ENCODE results near the gene EHMT1. TPM values are rescaled to one million over a fixed set of nuclear protein-coding genes. Genes with fewer than 3 reads are reported as not detected.

EHMT1 gene
- total RNA-seq, 6 experiments from 2014 or later: 26.8 to 51.9 (median 36.7) TPM

DNA sequence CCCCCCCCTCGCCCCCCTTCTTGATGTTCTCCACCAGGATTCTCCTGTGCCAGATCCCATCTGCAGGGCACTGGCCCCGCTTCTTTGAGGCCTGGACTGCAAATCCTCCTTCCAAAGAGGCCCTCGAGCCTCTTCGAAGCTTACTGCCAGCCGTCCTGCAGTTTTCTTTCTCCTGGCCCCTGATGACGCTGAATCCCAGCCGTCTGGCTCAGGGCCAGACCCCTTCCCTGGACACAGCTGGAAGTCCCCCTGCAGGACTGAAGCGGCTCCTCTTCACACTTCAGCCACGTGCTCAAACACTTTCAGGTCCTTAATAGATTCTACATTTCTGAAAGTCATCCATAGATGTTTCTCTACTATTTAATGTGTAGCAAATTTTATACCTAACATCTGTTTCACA, 121.5 kb downstream of the EHMT1 start:
- DNase-seq (no peak), ATAC-seq (no peak)
- 81% methylated on average over 9 of the region's 9 CpGs for WGBS (ENCODE audit: insufficient coverage, low coverage, low lambda C conversion rate, missing lambda C conversion rate)
- H3K4me3 ChIP-seq: no peak overlapping the region
- peaks cover 0 to 13% (median under 1%) of the 10 kb centered on the region in 4 donors for H3K4me1 ChIP-seq
- H3K27ac ChIP-seq: no peak overlapping the region
- peaks cover 0 to 11% (median 8%) of the 10 kb centered on the region in 4 donors for H3K36me3 ChIP-seq
- intact Hi-C loops (cut with DNase I): no loop called here
- TF ChIP-seq CTCF (IDR thresholded peaks at IDR 0.05): no peak
- no peak for TF ChIP-seq POLR2A (IDR thresholded peaks at IDR 0.05)
- H3K9me3 ChIP-seq: no peaks in the 10 kb centered on the region
- H3K27me3 ChIP-seq: no peaks in the 10 kb centered on the region

DNA sequence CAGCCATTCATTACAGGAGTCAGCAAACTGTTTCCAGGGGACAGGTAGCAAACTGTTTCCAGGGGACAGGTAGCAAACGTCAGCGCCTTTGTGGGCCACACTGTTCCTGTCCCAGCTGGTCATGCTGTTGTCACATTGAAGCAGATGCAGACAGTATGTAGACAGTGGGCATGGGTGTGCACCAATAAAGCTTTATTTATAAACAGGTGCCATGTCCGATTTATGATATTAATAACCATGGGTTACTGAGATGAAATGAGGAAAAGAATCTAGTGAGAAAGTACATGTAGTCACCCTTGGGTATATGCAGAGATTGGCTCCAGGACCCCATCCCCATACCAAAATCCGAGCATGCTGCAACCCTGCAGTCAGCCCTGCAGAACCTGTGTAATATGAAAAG, 122.5 kb downstream of the EHMT1 start:
- TF ChIP-seq CTCF (IDR thresholded peaks at IDR 0.05): no peak
- no peak for TF ChIP-seq POLR2A (IDR thresholded peaks at IDR 0.05)
- H3K36me3 ChIP-seq: peaks cover 0 to 14% (median 9%) of the 10 kb centered on the region in 4 donors
- 90% methylated on average over 4 of the region's 4 CpGs for WGBS (ENCODE audit: insufficient coverage, low coverage, low lambda C conversion rate, missing lambda C conversion rate)

GRCh38 chr9:137742698-137743097, 123.9 kb downstream of the EHMT1 start:
- Histone ChIP-seq H3K9me3 (no peaks in the 10 kb centered on the region), H3K4me1 (peaks cover 0 to 24% (median 2%) of the 10 kb centered on the region in 4 donors), H3K27ac (no peak overlapping the region), H3K4me3 (no peak overlapping the region), H3K27me3 (no peaks in the 10 kb centered on the region), H3K36me3 (peaks cover 0 to 14% (median 9%) of the 10 kb centered on the region in 4 donors)
- WGBS (ENCODE audit: insufficient coverage, low coverage, low lambda C conversion rate, missing lambda C conversion rate): 73% methylated on average over 2 of the region's 7 CpGs
- DNase-seq (no peak), ATAC-seq (no peak)
- intact Hi-C loops (cut with DNase I): no loop called here
- TF ChIP-seq POLR2A (IDR thresholded peaks at IDR 0.05): no peak
- no peak for TF ChIP-seq CTCF (IDR thresholded peaks at IDR 0.05)

More for the DNA sequence above, 122.5 kb downstream of the EHMT1 start:
- H3K4me3 ChIP-seq: no peak overlapping the region
- no peaks in the 10 kb centered on the region for H3K9me3 ChIP-seq
- intact Hi-C loops (cut with DNase I): no loop called here
- no peak for ATAC-seq
- no peak for DNase-seq
- no peak overlapping the region for H3K27ac ChIP-seq
- no peaks in the 10 kb centered on the region for H3K27me3 ChIP-seq
- peaks cover 0 to 23% (median 2%) of the 10 kb centered on the region in 4 donors for H3K4me1 ChIP-seq

DNA sequence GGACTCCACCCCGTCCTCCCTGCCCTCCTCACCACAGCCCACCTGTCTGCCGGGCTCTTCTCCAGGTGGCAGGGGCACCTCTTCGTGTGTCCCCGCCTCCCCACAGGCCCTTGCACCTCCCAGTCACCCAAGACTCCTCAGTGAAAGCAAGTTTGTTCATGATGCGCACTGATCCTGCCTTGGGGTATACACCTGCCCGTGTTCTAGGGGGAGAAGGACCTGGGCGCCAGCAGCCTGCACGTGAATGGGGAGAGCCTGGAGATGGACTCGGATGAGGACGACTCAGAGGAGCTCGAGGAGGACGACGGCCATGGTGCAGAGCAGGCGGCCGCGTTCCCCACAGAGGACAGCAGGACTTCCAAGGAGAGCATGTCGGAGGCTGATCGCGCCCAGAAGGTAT, 124.9 kb downstream of the EHMT1 start:
- H3K4me1 ChIP-seq: peaks cover 0 to 24% (median 2%) of the 10 kb centered on the region in 4 donors
- no peaks in the 10 kb centered on the region for H3K9me3 ChIP-seq
- H3K27me3 ChIP-seq: no peaks in the 10 kb centered on the region
- WGBS (ENCODE audit: insufficient coverage, low coverage, low lambda C conversion rate, missing lambda C conversion rate): 97% methylated on average over 11 of the region's 19 CpGs
- TF ChIP-seq POLR2A (IDR thresholded peaks at IDR 0.05) (no peak), CTCF (IDR thresholded peaks at IDR 0.05) (no peak)
- intact Hi-C loops (cut with DNase I): no loop called here
- ATAC-seq (no peak), DNase-seq (no peak)
- H3K4me3 ChIP-seq: no peak overlapping the region
- no peak overlapping the region for H3K27ac ChIP-seq
- peaks cover 0 to 14% (median 9%) of the 10 kb centered on the region in 4 donors for H3K36me3 ChIP-seq

Measured in right lobe of liver (tissue), 6 donors.